Measurements from ENCODE around the gene ST6GALNAC4.

ST6GALNAC4 gene, protein sequence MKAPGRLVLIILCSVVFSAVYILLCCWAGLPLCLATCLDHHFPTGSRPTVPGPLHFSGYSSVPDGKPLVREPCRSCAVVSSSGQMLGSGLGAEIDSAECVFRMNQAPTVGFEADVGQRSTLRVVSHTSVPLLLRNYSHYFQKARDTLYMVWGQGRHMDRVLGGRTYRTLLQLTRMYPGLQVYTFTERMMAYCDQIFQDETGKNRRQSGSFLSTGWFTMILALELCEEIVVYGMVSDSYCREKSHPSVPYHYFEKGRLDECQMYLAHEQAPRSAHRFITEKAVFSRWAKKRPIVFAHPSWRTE

DNA sequence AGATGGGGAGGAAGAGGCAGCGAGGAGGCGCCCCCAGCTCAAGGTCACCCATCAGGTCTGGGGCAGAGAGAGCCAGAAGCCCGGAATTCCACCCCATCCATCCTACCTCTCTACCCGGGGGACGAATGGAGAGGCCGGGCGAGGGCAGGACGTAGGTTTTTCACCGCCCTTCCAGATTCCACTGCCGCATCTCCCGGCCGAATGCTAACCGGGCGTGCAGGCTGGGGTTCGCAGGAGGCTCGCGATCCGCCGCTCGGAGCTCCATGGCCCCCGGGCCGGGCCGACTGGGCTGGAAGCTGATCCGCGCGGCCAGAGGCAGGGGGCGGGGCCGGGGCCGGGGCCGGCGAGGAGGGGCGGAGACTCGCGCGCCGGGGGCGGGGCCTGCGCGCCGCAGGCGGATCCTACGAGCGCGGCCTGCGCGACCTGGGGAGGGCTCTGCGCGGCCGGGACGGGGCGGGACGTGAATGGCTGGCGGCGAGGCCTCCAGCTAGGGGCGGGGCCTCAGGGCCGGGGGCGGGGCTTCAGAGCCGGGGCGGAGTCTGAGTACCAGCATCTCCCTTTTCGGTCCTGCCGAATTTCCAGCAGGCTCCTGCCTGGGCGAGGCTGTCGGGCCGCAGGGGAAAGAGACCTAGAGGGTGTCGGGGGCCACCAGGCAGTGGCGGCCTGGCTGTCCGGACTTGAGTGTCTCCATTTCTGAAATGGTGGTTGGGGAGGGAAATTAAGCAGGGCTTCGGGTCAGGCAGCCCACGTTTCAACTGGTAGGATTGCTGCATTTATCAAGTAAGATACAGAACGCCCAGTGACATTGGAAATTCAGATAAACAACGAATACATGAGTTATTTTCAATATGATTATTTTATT lies at the start of gene ST6GALNAC4:
Gene ST6GALNAC4, minus strand, starts transcription at position 322 of the 862 bp plus-strand sequence. CDS start 622 bp downstream, outside the sequence.
- DNase-seq, result peak; percentile 63 to 85

DNA sequence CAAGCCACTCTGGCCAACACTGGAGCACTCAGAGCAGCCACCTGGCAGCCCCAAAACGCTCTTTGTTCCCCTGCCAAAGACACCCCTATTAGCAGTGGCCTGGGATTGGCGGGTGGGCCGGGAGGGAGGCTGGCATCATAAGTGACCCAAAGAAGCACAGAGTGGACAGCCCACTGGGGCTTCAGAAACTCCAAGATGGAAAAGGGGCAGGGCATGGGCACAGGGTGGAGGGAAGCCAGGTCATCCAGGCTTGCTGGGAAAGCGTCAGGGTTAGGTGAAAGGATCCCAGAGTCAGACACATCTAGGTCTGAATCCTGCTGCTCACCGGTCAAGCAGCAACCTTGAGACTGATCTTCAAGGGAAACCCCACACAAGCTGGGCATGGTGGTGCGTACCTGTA lies 49.1 kb upstream of the ST6GALNAC4 start:
- no peak for DNase-seq

GRCh38 chr9:127963359-127964064 lies 46.7 kb upstream of the ST6GALNAC4 start:
- DNase-seq, result no peak

- DNase-seq, result no peak
These were observed 46.2 kb upstream of the ST6GALNAC4 start for GRCh38 chr9:127963041-127963358.

- DNase-seq, result no peak
These were observed 45.4 kb upstream of the ST6GALNAC4 start for GRCh38 chr9:127962278-127962677.

DNA sequence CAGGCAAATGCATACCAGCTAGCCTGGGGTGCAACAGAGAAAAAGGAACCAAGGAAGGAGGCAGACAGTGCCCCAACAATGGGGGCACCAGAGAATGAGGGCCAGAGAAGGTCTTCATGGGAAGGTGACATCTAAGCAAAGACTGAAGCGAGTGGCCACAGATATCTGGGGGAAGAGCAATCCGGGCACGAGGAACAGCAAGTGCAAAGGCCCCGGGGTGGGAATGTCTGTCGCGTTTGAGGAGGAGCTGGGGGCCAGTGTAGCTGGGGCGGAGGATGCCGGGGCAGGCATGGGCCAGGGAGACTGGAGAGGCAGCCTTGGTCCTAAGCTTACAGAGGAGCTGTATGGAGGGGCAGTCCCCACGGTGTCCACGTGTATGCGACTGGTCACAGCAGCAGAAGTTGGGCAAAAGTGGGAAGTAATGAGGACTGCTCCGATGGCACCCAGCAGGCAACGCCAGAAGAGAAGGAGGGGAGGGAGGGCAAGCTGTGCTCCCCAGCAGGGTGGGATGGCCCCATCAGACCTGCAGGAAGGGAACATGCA lies 44.8 kb upstream of the ST6GALNAC4 start:
- DNase-seq, result no peak

DNA sequence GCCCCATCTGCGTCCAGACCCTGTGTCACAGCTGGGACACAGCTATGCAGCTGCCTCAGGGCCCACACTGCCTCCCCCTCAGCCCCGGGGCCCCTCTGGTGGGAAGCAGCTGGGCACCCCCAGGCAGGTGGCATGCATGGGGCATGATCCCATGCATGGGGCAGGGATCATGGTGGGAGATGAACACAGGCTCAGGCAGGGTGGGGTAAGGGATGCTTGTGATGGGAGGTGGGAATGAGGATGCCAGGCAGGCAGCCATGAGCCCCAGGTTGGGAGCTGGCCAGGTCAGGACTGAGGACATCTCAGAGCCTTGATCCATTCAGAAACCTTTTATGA lies 44.3 kb upstream of the ST6GALNAC4 start:
- no peak for DNase-seq

GRCh38 chr9:127960410-127961154 lies 43.7 kb upstream of the ST6GALNAC4 start:
- DNase-seq, result no peak

- DNase-seq, result no peak
These were observed 43.1 kb upstream of the ST6GALNAC4 start for GRCh38 chr9:127959841-127960409.

- no peak for DNase-seq
These were observed 42.6 kb upstream of the ST6GALNAC4 start for GRCh38 chr9:127959398-127959797.

GRCh38 chr9:127958728-127959127 lies 41.9 kb upstream of the ST6GALNAC4 start:
- DNase-seq, result no peak

GRCh38 chr9:127955294-127956015 lies 38.6 kb upstream of the ST6GALNAC4 start:
- DNase-seq, result peak; percentile 37 to 56

- no peak for DNase-seq
These were observed 38.0 kb upstream of the ST6GALNAC4 start for GRCh38 chr9:127954831-127955293.

DNA sequence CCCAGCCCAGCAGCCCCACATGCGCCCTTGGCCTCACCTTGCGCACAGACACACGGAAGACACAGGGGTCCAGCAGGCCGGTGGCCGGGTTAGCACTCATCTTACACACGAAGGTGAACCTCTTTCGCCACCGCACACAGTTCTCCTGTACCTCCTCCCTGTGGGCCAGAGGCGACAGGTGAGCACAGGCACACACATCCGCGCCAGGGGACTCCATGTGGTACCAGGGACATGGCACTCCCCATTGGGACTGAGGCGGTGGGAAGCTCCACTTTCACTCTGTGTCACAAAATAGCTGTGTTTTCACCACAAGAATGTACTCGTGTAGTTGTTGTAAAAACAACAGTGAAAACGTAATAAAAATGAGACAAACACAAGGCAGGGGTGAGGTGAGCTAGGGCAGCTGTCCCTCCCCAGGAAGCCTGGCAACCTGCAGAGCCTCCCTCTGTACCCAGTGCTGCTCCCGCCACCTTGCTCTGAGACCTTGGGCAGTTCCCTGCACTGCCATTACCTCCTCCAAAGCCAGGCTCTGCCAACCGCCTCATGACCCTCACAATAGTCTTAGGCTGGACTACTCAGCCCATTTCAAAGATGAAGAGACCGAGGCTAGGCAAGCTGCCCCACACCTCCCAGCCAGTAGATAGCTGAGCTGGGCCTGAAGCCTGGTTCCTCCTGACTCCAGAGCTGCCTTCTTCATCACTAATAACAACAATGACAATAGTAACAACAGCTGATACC lies 37.1 kb upstream of the ST6GALNAC4 start:
- DNase-seq, result no peak

DNA sequence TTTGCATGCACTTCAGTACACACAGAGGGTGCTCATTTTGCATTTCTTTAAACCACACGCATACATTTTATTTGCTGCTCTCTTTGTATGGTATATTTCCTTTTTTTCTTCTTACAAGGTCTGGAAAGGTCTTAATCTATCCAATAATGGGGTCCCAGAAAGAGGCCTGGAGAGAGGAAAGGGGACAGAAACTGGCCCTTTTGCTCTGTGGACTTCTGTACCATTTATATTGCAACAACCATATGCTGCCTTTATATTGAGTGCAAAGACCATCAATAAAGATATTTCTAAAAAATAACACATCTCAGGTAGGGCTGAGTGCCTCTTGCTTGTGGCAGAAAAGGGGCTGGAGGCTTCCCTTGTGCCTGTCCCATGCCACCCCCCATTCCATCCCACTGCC lies 36.3 kb upstream of the ST6GALNAC4 start:
- DNase-seq, result no peak

DNA sequence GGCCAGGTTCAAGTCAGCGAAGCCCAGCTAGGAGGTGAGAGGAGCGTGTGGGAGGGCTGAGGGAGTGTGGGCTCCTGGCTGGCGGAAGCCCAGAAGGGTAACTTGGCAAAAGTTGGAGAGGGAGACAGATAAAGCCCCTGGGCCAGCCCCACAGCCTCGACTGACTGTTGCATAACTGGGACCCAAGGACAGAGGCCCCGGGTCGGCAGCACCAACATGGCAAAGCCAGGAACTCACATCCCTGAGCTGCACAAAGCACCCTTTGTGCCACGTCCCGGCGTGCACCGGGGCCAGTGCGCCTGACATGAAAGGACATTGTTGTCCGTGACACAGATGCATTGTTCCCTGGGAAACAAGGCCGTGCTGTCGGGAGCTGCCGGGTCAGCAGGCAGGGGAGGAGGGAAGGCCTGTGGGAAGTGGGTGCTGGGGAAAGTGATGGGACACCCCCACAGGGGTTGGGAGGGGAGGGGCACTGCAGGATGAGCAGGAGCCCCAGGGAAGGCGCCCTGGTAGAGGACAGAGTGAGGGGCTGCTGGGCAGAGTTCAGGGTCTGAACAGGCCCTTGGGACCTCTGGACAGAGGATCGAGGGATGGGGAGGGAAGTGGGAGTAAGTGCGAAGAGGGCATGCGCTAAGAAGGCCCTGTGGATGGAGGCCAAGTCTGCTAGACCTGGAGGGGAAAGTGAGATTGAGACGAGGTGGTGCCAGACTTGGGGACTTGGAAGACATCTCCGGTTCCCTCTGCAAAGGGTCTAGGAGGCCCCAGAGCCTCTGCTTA lies 33.9 kb upstream of the ST6GALNAC4 start:
- no peak for DNase-seq

DNA sequence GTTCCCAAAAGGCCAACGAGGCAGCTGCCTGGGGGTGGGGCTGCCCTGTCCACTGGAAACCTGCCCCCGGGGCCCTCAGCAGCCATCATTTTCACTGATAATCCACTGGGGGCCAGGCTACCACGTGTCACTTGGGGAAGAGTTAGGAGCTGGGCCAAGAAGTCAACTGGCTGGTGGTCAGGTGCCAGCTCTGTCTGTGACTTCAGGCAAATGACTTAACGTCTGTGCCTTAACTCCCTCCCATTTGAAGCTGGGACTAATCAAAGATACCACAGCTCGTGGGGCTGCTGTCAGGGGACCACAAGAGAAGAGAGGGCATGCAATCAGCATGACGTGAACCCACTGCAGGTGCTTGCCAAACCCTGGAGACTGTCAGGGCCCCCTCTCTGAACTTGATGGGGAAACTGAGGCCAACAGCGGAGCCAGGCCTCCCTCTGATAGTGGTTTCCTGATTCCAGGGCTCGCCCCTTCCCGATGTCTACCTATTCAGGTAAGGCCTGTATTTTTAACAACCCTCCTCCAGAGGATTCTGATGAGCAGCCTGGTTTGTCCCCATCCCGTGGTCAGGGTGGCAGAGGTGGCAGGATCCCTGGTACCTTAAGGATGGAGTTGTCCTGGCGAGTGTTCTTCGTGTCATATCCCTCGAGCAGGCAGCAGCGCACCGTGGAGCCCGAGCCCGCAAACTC lies 33.1 kb upstream of the ST6GALNAC4 start:
- DNase-seq, result no peak

DNA sequence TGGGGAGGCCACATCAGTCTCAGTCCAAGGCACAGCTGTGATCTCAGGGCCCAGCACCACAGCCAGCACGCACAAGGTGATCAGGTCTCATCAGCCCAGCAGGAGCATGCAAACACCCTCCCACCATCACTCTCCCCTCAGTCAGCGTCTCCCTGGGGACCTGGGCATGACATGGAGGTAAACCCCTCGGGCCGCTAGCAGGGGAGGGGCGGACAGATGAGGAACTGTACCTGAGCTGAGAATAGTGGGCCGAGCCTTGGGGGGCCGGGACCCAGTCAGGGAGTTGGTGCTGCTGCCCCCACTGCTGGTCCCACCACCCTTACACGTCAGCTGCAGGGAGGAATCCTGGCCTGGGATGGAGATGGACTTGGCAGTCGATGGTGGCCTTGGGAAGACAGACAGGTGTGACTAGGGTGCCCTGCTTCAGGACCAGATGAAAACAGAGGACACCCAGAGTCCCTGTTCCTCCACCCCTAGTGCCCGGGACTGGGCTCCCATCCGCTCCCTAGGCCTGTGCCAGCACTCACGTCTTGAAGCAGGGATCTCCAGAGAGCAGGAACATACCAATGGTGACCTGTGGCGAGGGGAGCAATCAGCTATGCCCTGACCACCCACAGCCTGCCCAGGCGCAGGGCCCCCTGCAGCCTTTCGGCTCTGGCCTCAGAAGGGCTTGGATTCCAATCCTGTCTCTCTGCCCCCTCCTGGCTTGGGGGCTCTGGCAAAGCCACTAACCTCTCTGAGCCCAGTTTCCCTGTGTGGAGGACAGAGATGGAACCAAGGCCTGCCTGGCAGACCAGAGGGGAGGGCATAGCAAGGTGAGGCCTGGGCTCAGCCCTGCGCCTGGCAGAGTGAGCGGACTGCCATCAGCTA lies 31.2 kb upstream of the ST6GALNAC4 start:
- DNase-seq, result no peak
